OCI-LY7 (cell line): ENCODE data around the gene CLPTM1.

ENCODE experiments used
- EZH2phosphoT487 ChIP-seq: fragments of 200-600 bp; sonication (generic); IDR thresholded peaks from 2 replicates; pipeline ENCODE4 v1.6.1; 2018; ENCODE audit warnings: low read depth, borderline replicate concordance, mild to moderate bottlenecking, mixed run types, antibody characterized with exemption, low read length, moderate library complexity, mixed read lengths
- TF ChIP-seq, protein P1 (sequence below): fragments of 200-600 bp; sonication (generic); conservative IDR thresholded peaks from 2 replicates; pipeline ENCODE4 v1.5.1; 2014; ENCODE audit warnings: mild to moderate bottlenecking, antibody characterized with exemption, low read length, moderate library complexity, mixed read lengths

DNA sequence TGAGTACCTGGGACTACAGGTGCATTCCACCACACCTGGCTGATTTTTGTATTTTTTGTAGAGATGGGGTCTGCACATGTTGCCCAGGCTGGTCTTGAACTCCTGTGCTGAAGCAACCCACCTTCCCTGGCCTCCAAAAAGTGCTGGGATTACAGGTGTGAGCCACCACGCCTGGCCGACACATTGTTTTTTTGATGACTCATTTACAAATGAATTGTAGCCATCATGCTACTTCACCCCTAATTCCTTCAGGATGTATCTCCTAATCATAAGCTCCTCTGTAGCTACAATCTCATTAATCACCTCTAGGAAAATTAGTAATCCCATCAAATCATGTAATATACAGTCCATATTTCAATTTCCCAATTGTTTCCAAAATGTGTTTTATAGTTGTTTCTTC is 64.0 kb downstream of the CLPTM1 start:
- TF ChIP-seq, protein P1, sequence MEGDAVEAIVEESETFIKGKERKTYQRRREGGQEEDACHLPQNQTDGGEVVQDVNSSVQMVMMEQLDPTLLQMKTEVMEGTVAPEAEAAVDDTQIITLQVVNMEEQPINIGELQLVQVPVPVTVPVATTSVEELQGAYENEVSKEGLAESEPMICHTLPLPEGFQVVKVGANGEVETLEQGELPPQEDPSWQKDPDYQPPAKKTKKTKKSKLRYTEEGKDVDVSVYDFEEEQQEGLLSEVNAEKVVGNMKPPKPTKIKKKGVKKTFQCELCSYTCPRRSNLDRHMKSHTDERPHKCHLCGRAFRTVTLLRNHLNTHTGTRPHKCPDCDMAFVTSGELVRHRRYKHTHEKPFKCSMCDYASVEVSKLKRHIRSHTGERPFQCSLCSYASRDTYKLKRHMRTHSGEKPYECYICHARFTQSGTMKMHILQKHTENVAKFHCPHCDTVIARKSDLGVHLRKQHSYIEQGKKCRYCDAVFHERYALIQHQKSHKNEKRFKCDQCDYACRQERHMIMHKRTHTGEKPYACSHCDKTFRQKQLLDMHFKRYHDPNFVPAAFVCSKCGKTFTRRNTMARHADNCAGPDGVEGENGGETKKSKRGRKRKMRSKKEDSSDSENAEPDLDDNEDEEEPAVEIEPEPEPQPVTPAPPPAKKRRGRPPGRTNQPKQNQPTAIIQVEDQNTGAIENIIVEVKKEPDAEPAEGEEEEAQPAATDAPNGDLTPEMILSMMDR: no peak
- no peak for TF ChIP-seq EZH2phosphoT487
